PFSK-1 (cell line): ENCODE measurements around the gene PTS.

Source experiments
- FOXP2 ChIP-seq: optimal IDR thresholded peaks from 2 replicates; pipeline ENCODE3; 2011; ENCODE audit warnings: borderline replicate concordance, control low read depth, inconsistent platforms; ENCODE audit not compliant: insufficient read depth; ENCODE audit errors: extremely low read length, extremely low read depth
- POLR2AphosphoS5 ChIP-seq: IDR thresholded peaks from 2 replicates; pipeline ENCODE4 v1.6.1; 2012; ENCODE audit warnings: low read depth, mild to moderate bottlenecking, control low read depth, low read length, moderate library complexity
- REST ChIP-seq, 2 experiments: IDR thresholded peaks; 2 replicates each; pipeline versions ENCODE4 v1.6.1 to v1.8.0; 2011 to 2012; ENCODE audit warnings: low read depth in 2 of 2, low read length in 2 of 2, control low read depth in 1 of 2, inconsistent platforms in 1 of 2, mild to moderate bottlenecking in 1 of 2, moderate library complexity in 1 of 2; ENCODE audit not compliant: insufficient read depth in 1 of 2
- SIN3A ChIP-seq: IDR thresholded peaks from 2 replicates; pipeline ENCODE4 v1.6.1; 2012; ENCODE audit warnings: mild to moderate bottlenecking, low read length, moderate library complexity, borderline replicate concordance; ENCODE audit not compliant: insufficient read depth
- TAF1 ChIP-seq: IDR thresholded peaks from 2 replicates; pipeline ENCODE4 v1.6.1; 2012; ENCODE audit warnings: low read length, control low read depth, borderline replicate concordance; ENCODE audit not compliant: insufficient read depth

The PTS gene

GRCh38 chr11:112212290-112212689 is 13.9 kb upstream of the PTS start:
- TF ChIP-seq POLR2AphosphoS5 (no peak), SIN3A (no peak), TAF1 (no peak), FOXP2 (no peak), REST (IDR thresholded peaks at IDR 0.05; ENCODE audit: insufficient read depth in 1 of 2, low read depth in 2 of 2, low read length in 2 of 2) (no peak)

GRCh38 chr11:112212710-112213109 is 13.5 kb upstream of the PTS start:
- no peak for TF ChIP-seq POLR2AphosphoS5
- TF ChIP-seq REST (IDR thresholded peaks at IDR 0.05; ENCODE audit: insufficient read depth in 1 of 2, low read depth in 2 of 2, low read length in 2 of 2), result no peak
- TF ChIP-seq TAF1, result no peak
- no peak for TF ChIP-seq SIN3A
- no peak for TF ChIP-seq FOXP2

- no peak for TF ChIP-seq REST (IDR thresholded peaks at IDR 0.05; ENCODE audit: insufficient read depth in 1 of 2, low read depth in 2 of 2, low read length in 2 of 2)
- TF ChIP-seq POLR2AphosphoS5, result no peak
- TF ChIP-seq TAF1, result no peak
- no peak for TF ChIP-seq FOXP2
- TF ChIP-seq SIN3A, result no peak
Observed at GRCh38 chr11:112213753-112214152, 12.5 kb upstream of the PTS start.

- TF ChIP-seq TAF1 (no peak), REST (IDR thresholded peaks at IDR 0.05; ENCODE audit: insufficient read depth in 1 of 2, low read depth in 2 of 2, low read length in 2 of 2) (no peak), SIN3A (no peak), POLR2AphosphoS5 (no peak), FOXP2 (no peak)
Observed at GRCh38 chr11:112215621-112216020, 10.6 kb upstream of the PTS start.

GRCh38 chr11:112216561-112217105 is 9.6 kb upstream of the PTS start:
- TF ChIP-seq TAF1 (no peak), POLR2AphosphoS5 (no peak), SIN3A (no peak), FOXP2 (no peak), REST (IDR thresholded peaks at IDR 0.05; ENCODE audit: insufficient read depth in 1 of 2, low read depth in 2 of 2, low read length in 2 of 2) (no peak)
